ENCODE measurements around the gene TXNDC9.
A peak's percentile ranks its signal among the peaks of the same experiment; 100 is the strongest.
"Not testable (repeated sequence)": the region's sequence is repeated elsewhere in the genome, so short reads cannot be mapped to it uniquely, and the experiment has no call there.

The TXNDC9 gene

DNA sequence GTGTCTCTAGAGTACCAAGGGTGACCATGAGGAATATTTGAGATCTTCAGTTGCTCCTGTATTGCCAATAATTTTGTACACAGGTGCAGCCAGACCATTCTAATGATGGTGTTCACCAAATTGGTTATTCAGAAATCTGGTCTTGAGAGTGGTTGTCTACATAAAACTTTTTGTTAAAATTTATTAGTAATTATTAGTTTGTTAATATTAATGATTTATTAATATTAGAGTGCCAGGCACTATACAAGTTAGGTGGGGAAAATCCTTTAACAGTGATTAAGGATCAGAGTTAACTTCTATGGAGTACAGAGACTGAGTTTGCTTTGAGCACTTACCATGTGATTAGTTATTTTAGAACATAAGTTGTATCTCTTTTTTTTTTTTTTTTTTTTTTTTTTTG lies 10.1 kb upstream of the TXNDC9 start:
- DNase-seq (ENCODE audit: insufficient read length, low spot score) (no peak), FAIRE-seq (no peak)
- TF ChIP-seq, protein P1, sequence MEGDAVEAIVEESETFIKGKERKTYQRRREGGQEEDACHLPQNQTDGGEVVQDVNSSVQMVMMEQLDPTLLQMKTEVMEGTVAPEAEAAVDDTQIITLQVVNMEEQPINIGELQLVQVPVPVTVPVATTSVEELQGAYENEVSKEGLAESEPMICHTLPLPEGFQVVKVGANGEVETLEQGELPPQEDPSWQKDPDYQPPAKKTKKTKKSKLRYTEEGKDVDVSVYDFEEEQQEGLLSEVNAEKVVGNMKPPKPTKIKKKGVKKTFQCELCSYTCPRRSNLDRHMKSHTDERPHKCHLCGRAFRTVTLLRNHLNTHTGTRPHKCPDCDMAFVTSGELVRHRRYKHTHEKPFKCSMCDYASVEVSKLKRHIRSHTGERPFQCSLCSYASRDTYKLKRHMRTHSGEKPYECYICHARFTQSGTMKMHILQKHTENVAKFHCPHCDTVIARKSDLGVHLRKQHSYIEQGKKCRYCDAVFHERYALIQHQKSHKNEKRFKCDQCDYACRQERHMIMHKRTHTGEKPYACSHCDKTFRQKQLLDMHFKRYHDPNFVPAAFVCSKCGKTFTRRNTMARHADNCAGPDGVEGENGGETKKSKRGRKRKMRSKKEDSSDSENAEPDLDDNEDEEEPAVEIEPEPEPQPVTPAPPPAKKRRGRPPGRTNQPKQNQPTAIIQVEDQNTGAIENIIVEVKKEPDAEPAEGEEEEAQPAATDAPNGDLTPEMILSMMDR (IDR thresholded peaks at IDR 0.05; ENCODE audit: insufficient read depth, missing control alignments) = no peak

DNA sequence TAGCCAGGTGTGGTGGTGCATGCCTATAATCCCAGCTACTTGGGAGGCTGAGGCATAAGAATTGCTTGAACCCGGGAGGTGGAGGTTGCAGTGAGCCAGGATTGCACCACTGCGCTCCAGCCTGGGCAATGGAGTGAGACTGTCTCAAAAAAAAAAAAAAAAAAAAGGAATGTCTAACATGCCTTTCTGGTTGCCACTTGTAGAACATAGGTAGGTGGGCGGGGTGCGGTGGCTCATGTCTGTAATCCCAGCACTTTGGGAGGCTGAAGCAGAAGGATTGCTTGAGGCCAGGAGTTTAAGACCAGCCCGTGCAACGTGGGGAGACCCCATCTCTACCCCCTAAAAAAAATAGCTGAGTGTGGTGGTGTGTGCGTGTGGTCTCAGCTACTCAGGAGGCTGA lies 9.3 kb upstream of the TXNDC9 start:
- FAIRE-seq; DNase-seq (ENCODE audit: insufficient read length, low spot score): not testable (repeated sequence)

DNA sequence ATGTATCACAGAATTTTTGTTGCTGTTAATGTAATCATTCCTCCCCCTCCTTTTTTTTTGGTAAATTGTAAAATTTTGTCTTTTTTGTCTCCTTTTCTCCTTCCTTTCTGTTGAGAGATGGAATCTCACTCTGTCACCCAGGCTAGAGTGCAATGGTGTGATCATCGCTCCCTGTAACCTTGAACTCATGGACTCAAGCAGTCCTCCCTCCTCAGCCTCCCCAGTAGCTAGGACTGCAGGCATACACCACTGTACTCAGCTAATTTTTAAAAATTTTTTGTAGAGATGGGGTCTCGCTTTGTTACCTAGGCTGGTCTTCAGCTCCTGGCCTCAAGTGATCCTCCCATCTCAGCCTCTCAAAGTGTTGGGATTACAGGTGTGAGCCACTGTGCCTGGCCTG lies 6.4 kb upstream of the TXNDC9 start:
- DNase-seq (ENCODE audit: insufficient read length, low spot score) = no peak
- no peak for FAIRE-seq
- TF ChIP-seq, protein P1 (IDR thresholded peaks at IDR 0.05; ENCODE audit: insufficient read depth, missing control alignments) = no peak

DNA sequence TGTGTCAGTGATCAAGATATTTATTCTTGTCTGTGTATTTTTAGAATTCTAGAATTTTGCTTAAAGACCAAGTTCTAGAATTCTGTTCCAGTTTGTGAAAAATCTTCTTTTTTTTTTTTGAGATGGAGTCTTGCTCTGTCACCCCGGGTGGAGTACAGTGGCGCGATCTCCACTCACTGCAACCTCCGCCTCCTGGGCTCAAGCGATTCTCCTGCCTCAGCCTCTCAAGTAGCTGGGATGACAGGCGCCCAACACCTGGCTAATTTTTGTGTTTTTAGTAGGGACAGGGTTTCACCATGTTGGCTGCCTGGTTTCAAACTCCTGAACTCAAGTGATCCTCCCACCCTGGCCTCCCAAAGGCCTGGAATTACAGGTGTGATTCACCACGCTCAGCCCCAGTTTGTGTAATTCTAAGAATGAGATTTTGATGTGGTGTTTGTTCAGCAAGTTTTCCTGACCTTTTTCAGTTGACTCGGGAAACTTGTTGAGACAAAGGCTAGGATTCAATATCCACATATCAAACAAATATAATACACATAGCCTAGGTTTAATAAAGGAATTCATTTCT lies 4.6 kb upstream of the TXNDC9 start:
- TF ChIP-seq, protein P1 (IDR thresholded peaks at IDR 0.05; ENCODE audit: insufficient read depth, missing control alignments) = no peak
- DNase-seq (ENCODE audit: insufficient read length, low spot score) = no peak
- no peak for FAIRE-seq

DNA sequence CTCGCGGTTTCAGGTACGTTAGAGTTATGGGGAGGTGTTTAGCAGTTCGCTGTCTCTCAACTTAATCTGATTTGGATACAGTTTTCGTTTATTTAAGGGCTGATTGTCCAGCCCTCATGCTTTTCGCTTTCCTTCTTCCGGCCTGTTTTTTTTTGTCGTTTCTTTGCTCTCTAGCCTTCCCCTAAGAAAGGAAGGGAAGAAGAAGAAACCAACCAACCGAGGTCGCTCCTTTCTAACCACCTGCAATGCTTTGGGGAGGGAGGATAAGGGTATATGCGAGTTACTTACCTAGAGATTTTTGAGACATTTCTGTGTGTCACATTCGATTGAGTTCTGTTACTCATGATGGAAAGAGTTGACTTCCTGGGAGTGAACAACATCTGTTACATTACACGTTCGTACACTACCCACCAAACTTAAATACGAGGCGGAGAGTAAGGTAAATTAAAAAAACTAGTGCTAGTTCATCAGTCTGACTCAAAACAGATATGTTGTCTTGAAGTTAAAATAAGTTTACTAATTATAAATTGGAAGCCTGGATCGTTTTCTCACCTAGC lies 2.0 kb upstream of the TXNDC9 start:
- DNase-seq (ENCODE audit: insufficient read length, low spot score) (no peak), FAIRE-seq (no peak)
- TF ChIP-seq, protein P1 (IDR thresholded peaks at IDR 0.05; ENCODE audit: insufficient read depth, missing control alignments) = no peak

DNA sequence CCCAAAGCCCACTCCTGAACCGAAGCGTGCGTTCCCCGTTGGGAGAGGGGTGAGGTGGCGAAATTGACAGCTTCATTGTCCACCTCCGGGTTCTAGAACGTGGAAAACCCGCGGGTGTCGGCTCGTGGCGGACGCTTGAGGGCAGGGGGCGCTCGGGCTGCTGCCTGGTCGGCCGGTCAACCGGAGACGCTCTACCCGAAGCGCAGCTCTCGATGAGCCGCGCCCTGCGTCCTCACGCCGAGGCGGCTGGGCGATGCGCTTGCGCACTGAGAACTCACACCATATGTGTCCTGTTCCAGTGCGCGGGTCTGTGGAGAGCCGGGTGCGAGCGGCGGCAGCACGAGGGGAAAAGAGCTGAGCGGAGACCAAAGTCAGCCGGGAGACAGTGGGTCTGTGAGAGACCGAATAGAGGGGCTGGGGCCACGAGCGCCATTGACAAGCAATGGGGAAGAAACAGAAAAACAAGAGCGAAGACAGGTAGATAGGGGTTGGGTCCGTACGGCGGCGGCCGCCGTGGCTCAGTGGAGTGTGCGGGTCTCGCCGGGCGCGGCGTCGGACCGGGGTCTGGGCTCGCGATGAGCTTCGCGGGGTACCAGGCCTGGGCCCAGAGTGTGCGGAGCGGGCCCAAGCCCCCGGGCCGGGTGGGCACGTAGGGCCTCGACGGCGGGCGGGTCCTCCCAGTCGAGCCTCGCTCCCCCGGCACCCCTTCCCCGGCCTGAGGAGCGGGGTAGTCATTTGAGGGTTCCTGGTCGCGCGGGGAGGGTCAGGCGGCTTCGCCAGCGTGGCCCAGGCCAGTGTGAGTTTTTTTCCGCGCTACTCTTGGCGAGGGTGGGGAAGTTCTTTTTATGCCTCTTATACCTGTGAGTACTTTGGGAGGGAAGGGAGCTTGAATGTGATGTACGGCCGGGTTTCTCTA lies 1.2 kb upstream of the TXNDC9 start, which contains the start of gene EIF5B:
Gene EIF5B, plus strand, starts transcription at position 277 of the 916 bp plus-strand sequence. Its CDS starts 166 bp downstream, at position 443.
- TF ChIP-seq, protein P1 (IDR thresholded peaks at IDR 0.05; ENCODE audit: insufficient read depth, missing control alignments) = peak; percentile 68
- peak; percentile 51 for DNase-seq (ENCODE audit: insufficient read length, low spot score)
- FAIRE-seq = no peak

DNA sequence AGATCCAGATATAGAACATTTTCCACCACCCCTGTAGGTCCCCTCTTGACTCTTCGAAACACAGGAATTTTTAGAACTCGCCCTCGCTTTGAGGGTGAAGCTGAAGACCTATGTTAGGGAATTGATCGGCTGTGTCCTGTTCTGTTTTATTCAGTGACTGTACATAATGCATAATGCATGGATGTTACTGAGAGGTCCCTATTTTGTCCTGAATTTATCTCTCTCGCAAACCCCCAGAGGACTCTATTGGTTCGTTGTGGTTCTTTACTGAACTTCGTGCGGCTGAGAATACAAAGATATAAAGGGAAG lies 625 bp upstream of the TXNDC9 start:
- TF ChIP-seq, protein P1 (IDR thresholded peaks at IDR 0.05; ENCODE audit: insufficient read depth, missing control alignments) = no peak
- DNase-seq (ENCODE audit: insufficient read length, low spot score) (no peak), FAIRE-seq (no peak)
